HepG2 (cell line): Measurements from ENCODE around the gene SRC. TPM values are rescaled to one million over a fixed set of nuclear protein-coding genes. Genes with fewer than 3 reads are reported as not detected.

ENCODE experiments used
- ATAC-seq: fragments of 200-7000 bp; cut with Tn5 transposase; 3 replicates; pipeline ENCODE4 v1.9.1; 2020; ENCODE audit warnings: mild to moderate bottlenecking, moderate library complexity
- BruUV-seq: library from RNA; stranded (reverse); fragments of 400-500 nt; replicated peaks from 2 replicates; lab custom pipeline; 2021; lab: Mats Ljungman, UMichigan
- CTCF ChIA-PET: fragments of 300-600 bp; formaldehyde crosslinking; extraction: SDS; loops from one replicate; lab custom pipeline; 2021; ENCODE audit warnings: low total read pairs, inconsistent platforms, low intra/inter-chr PET ratio; lab: Yijun Ruan, JAX
- POLR2A ChIA-PET: fragments of 350-600 bp; sonication (Branson Sonifier 250); formaldehyde crosslinking; loops from one replicate; lab custom pipeline; 2020; ENCODE audit warnings: antibody characterized with exemption, inconsistent platforms; lab: Yijun Ruan, JAX
- DNase-seq: peaks from one replicate; pipeline ENCODE4 v3.0.0-alpha.2; 2015; ENCODE audit warnings: low spot score
- FAIRE-seq: peaks from 3 replicates; lab custom pipeline; 2011; peaks lifted over from hg19 to GRCh38; lab: Jason Lieb, UNC
- H2AFZ ChIP-seq: one replicate; pipeline ENCODE4 v1.6.1; 2011; ENCODE audit warnings: low read length, inconsistent platforms
- H3K27ac ChIP-seq: fragments of 300-600 bp; 3 replicates; pipeline ENCODE4 v1.8.0; 2011; ENCODE audit warnings: mixed run types, mild to moderate bottlenecking, mixed read lengths, low read length, inconsistent platforms; ENCODE audit not compliant: insufficient read depth; ENCODE audit errors: extremely low read length
- H3K27me3 ChIP-seq, 2 experiments: fragments of 200-600 bp in 1 of 2; 2 replicates in 1 of 2; 3 replicates in 1 of 2; pipeline versions ENCODE4 v1.6.0 to v1.8.0; 2011; ENCODE audit warnings: low read length in 2 of 2, mild to moderate bottlenecking in 2 of 2, moderate library complexity in 2 of 2, inconsistent platforms in 1 of 2; ENCODE audit not compliant: insufficient read depth in 2 of 2, control insufficient read depth in 1 of 2
- H3K36me3 ChIP-seq, 2 experiments: fragments of 200-600 bp in 1 of 2; replicated peaks in 1 of 2; 2 replicates in 1 of 2; 3 replicates in 1 of 2; pipeline versions ENCODE4 v1.5.1 to v1.8.0; 2011; ENCODE audit warnings: low read length in 2 of 2, inconsistent platforms in 1 of 2; ENCODE audit not compliant: insufficient read depth in 2 of 2, control insufficient read depth in 1 of 2
- H3K4me1 ChIP-seq: 2 replicates; pipeline ENCODE4 v1.5.1; 2012; ENCODE audit warnings: low read length, inconsistent platforms; ENCODE audit not compliant: insufficient read depth
- H3K4me2 ChIP-seq: 2 replicates; pipeline ENCODE4 v1.6.0; 2011; ENCODE audit warnings: low read depth, low read length, inconsistent platforms
- H3K4me3 ChIP-seq, 3 experiments: fragments of 200-600 bp in 1 of 3; sonication (generic), shearing (Covaris generic) in 1 of 3; replicated peaks in 1 of 3; 2 replicates each; pipeline ENCODE4 v1.5.1; 2011 to 2016; ENCODE audit warnings: low read length in 3 of 3, inconsistent platforms in 2 of 3, low read depth in 2 of 3, mild to moderate bottlenecking in 2 of 3, control low read depth in 1 of 3, mixed read lengths in 1 of 3; ENCODE audit not compliant: insufficient read depth in 1 of 3
- H3K79me2 ChIP-seq: one replicate; pipeline ENCODE4 v1.6.1; 2011; ENCODE audit warnings: low read length, inconsistent platforms; ENCODE audit not compliant: insufficient read depth
- H3K9ac ChIP-seq: 2 replicates; pipeline ENCODE4 v1.6.0; 2011; ENCODE audit warnings: mild to moderate bottlenecking, low read depth, low read length, inconsistent platforms; ENCODE audit not compliant: insufficient read depth
- H3K9me3 ChIP-seq: 2 replicates; pipeline ENCODE4 v1.5.1; 2012; ENCODE audit warnings: mild to moderate bottlenecking, low read length
- H4K20me1 ChIP-seq: 2 replicates; pipeline ENCODE4 v1.6.0; 2011; ENCODE audit warnings: inconsistent platforms, mild to moderate bottlenecking, low read length, moderate library complexity; ENCODE audit not compliant: insufficient read depth
- ARNT ChIP-seq: fragments of 450-650 bp; IDR thresholded peaks from 2 replicates; pipeline ENCODE4 v1.6.1; 2017
- CEBPB ChIP-seq: IDR thresholded peaks from 2 replicates; pipeline ENCODE4 v1.6.1; 2011; ENCODE audit warnings: low read depth, low read length, improper control_type of control experiment, borderline replicate concordance
- FIP1L1 ChIP-seq: fragments of 200-400 bp; formaldehyde crosslinking; IDR thresholded peaks from 2 replicates; pipeline ENCODE4 v1.6.1; 2018; ENCODE audit warnings: low read depth, mild to moderate bottlenecking, low read length, moderate library complexity, borderline replicate concordance; ENCODE audit not compliant: insufficient read depth
- GPN1 ChIP-seq: sonication (generic); formaldehyde crosslinking; IDR thresholded peaks from 2 replicates; pipeline ENCODE4 v1.5.1; 2020; ENCODE audit warnings: missing genetic modification reagents, borderline replicate concordance
- HDAC2 ChIP-seq: sonication (generic); formaldehyde crosslinking; IDR thresholded peaks from 2 replicates; pipeline ENCODE4 v1.4.0; 2020; ENCODE audit warnings: missing genetic modification reagents
- MAZ ChIP-seq, 2 experiments: sonication (generic) in 1 of 2; formaldehyde crosslinking in 1 of 2; IDR thresholded peaks; 2 replicates each; pipeline versions ENCODE4 v1.5.0 to v1.6.1; 2012 to 2020; ENCODE audit warnings: low read depth in 2 of 2, mild to moderate bottlenecking in 2 of 2, borderline replicate concordance in 1 of 2, improper control_type of control experiment in 1 of 2, low read length in 1 of 2, missing genetic modification reagents in 1 of 2, moderate library complexity in 1 of 2
- MEIS2 ChIP-seq: sonication (generic); formaldehyde crosslinking; IDR thresholded peaks from 2 replicates; pipeline ENCODE4 v1.9.0; 2021; ENCODE audit warnings: mild to moderate bottlenecking, missing genetic modification reagents
- SIX4 ChIP-seq: sonication (generic); formaldehyde crosslinking; IDR thresholded peaks from 2 replicates; pipeline ENCODE4 v1.4.0; 2020; ENCODE audit warnings: missing genetic modification reagents
- SMC3 ChIP-seq: IDR thresholded peaks from 2 replicates; pipeline ENCODE4 v1.6.1; 2011; ENCODE audit warnings: low read length, improper control_type of control experiment
- ZKSCAN8 ChIP-seq: IDR thresholded peaks from 2 replicates; pipeline ENCODE4 v1.6.1; 2016; ENCODE audit warnings: borderline replicate concordance, missing genetic modification reagents, missing compliant biosample characterization
- ZNF331 ChIP-seq: sonication (generic); formaldehyde crosslinking; IDR thresholded peaks from 2 replicates; pipeline ENCODE4 v1.4.0; 2020; ENCODE audit warnings: missing genetic modification reagents
- ZNF616 ChIP-seq: sonication (generic); formaldehyde crosslinking; IDR thresholded peaks from 2 replicates; pipeline ENCODE4 v1.5.0; 2020; ENCODE audit warnings: low read depth, mild to moderate bottlenecking, missing genetic modification reagents
- WGBS: methylation state at CpG from one replicate; pipeline ENCODE4 v1.1.6; 2017; ENCODE audit warnings: low lambda C conversion rate; 5-methylcytosine and 5-hydroxymethylcytosine counted together
- in situ Hi-C: cut with HindIII; loops from 2 replicates; pipeline ENCODE4 v1.10.0; 2017; ENCODE audit warnings: low pct_unique_long_range_greater_than_20kb; ENCODE audit not compliant: extremely low pct_ligation_motif_present
- intact Hi-C: fragments of 100-400 bp; cut with micrococcal nuclease; formaldehyde crosslinking; loops from one replicate; pipeline ENCODE4 v1.10.0; 2022; ENCODE audit not compliant: unreplicated experiment
- polyA plus RNA-seq, 8 experiments: library from polyadenylated mRNA; depleted of rRNA in 3 of 8; stranded (reverse) in 7 of 8; unstranded in 1 of 8; fragments of >200 nt; fragmentation: Illumina TruSeq in 4 of 8; extraction: Trizol in 4 of 8; gene quantifications; 2 replicates each; pipeline versions ENCODE4 v1.2.1 to v1.2.3, GENCODE V29; 2011 to 2016; ENCODE audit warnings: low read depth in 4 of 8, missing spikeins in 1 of 8, mixed read lengths in 1 of 8; ENCODE audit not compliant: insufficient read depth in 1 of 8
- total RNA-seq, 5 experiments: library from RNA; depleted of rRNA; stranded (reverse); fragments of >200 nt; fragmentation: Illumina TruSeq; extraction: Trizol; gene quantifications; 2 replicates each; pipeline ENCODE4 v1.2.3, GENCODE V29; 2016; ENCODE audit warnings: low read depth in 1 of 5
- TF ChIP-seq, protein P1 (sequence below): sonication (generic); formaldehyde crosslinking; IDR thresholded peaks from 2 replicates; pipeline ENCODE4 v1.5.0; 2020; ENCODE audit warnings: missing genetic modification reagents
- TF ChIP-seq, protein P2 (sequence below): sonication (generic); formaldehyde crosslinking; IDR thresholded peaks from 2 replicates; pipeline ENCODE4 v1.4.0; 2020; ENCODE audit warnings: missing genetic modification reagents, mild to moderate bottlenecking, borderline replicate concordance
- TF ChIP-seq, protein P3 (sequence below): sonication (generic); formaldehyde crosslinking; IDR thresholded peaks from 2 replicates; pipeline ENCODE4 v1.4.0; 2020; ENCODE audit warnings: missing genetic modification reagents, mild to moderate bottlenecking, borderline replicate concordance
- TF ChIP-seq, protein P4 (sequence below): sonication (generic); formaldehyde crosslinking; IDR thresholded peaks from 2 replicates; pipeline ENCODE4 v1.5.0; 2020; ENCODE audit warnings: mild to moderate bottlenecking, missing genetic modification reagents

SRC gene
- total and polyA plus RNA-seq, 2 of the 13 experiments (the other 11 are each of a cell fraction or from before 2014, with no cell fraction given), result 54.7 to 192 TPM

DNA sequence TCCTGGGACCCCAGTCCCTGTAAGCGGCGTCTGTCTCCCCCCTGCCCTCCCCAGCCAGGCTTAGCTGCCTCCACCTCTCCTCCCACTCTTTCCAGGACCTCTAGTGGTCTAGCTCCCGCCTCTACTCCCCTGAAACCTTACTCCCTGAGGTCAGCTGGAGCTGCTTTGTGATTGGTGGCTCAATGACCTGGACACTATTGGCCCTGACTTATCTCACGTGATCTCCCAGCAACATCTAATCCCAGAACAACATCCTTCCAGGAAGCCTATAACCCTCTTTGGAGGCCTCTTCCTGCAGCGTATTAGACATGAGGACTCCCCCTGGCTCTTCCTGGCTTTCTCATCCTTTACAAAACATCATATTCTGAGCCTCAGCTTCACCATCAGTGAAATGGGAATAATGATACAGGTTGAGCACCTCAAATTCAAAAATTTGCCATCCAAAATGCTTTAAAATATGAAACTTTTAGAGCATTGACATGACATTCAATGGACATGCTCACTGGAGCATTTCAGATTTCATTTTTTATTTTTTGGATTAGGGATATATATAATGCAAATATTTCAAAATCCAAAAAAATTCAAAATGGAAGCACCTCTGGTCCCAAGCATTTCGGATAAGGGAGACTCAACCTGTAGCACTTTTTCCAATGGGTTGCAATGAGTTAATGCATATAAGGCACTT, 16.3 kb upstream of the SRC start (continued):
- 0 out of 2 replicates have a peak, but pooled peaks have one; percentile 16 for TF ChIP-seq ZNF331 (CRISPR knock-in tag)
- TF ChIP-seq GPN1, result no peak
- TF ChIP-seq ARNT, result no peak
- TF ChIP-seq SIX4 (CRISPR knock-in tag), result no peak
- TF ChIP-seq ZNF616 (CRISPR knock-in tag), result no peak
- TF ChIP-seq CEBPB, result no peak
- no peak for TF ChIP-seq ZKSCAN8 (CRISPR knock-in tag)
- TF ChIP-seq FIP1L1, result no peak
- no peak for TF ChIP-seq MAZ (IDR thresholded peaks at IDR 0.05; ENCODE audit: borderline replicate concordance, low read depth, low read length)
- TF ChIP-seq MAZ (CRISPR knock-in tag; IDR thresholded peaks at IDR 0.05; ENCODE audit: low read depth), result no peak
- TF ChIP-seq, protein P1, sequence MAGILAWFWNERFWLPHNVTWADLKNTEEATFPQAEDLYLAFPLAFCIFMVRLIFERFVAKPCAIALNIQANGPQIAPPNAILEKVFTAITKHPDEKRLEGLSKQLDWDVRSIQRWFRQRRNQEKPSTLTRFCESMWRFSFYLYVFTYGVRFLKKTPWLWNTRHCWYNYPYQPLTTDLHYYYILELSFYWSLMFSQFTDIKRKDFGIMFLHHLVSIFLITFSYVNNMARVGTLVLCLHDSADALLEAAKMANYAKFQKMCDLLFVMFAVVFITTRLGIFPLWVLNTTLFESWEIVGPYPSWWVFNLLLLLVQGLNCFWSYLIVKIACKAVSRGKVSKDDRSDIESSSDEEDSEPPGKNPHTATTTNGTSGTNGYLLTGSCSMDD (CRISPR knock-in tag), result no peak

- Histone ChIP-seq H3K36me3 (no peaks in the 10 kb centered on the region), H4K20me1 (no peaks in the 10 kb centered on the region), H2AFZ (no peak overlapping the region), H3K4me1 (peaks cover 70% of the 10 kb centered on the region), H3K9me3 (no peaks in the 10 kb centered on the region), H3K4me2 (no peak overlapping the region), H3K9ac (no peak overlapping the region), H3K27ac (no peak overlapping the region), H3K4me3 (no peak overlapping the region), H3K79me2 (no peaks in the 10 kb centered on the region), H3K27me3 (no peaks in the 10 kb centered on the region)
- ChIA-PET POLR2A (interaction anchor here (0.6 to 4.0 kb wide), 4 partner anchors 15 to 41 kb away, joined by 3 to 59 read pairs (median 3); partner anchors contain the start of genes MANBAL and SRC), CTCF (no interaction called here)
- no peak for ATAC-seq
- no peak for DNase-seq
- in situ Hi-C loops (no loop called here), intact Hi-C loops (no loop called here)
- FAIRE-seq, result no peak
- no TSS peak for BruUV-seq
- 80% methylated on average over 6 of the region's 6 CpGs for WGBS
- TF ChIP-seq HDAC2 (CRISPR knock-in tag) (no peak), MEIS2 (no peak), SMC3 (no peak)
- TF ChIP-seq, protein P2, sequence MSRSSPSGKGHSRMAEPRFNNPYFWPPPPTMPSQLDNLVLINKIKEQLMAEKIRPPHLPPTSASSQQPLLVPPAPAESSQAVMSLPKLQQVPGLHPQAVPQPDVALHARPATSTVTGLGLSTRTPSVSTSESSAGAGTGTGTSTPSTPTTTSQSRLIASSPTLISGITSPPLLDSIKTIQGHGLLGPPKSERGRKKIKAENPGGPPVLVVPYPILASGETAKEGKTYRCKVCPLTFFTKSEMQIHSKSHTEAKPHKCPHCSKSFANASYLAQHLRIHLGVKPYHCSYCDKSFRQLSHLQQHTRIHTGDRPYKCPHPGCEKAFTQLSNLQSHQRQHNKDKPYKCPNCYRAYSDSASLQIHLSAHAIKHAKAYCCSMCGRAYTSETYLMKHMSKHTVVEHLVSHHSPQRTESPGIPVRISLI (CRISPR knock-in tag), result no peak
- TF ChIP-seq, protein P3, sequence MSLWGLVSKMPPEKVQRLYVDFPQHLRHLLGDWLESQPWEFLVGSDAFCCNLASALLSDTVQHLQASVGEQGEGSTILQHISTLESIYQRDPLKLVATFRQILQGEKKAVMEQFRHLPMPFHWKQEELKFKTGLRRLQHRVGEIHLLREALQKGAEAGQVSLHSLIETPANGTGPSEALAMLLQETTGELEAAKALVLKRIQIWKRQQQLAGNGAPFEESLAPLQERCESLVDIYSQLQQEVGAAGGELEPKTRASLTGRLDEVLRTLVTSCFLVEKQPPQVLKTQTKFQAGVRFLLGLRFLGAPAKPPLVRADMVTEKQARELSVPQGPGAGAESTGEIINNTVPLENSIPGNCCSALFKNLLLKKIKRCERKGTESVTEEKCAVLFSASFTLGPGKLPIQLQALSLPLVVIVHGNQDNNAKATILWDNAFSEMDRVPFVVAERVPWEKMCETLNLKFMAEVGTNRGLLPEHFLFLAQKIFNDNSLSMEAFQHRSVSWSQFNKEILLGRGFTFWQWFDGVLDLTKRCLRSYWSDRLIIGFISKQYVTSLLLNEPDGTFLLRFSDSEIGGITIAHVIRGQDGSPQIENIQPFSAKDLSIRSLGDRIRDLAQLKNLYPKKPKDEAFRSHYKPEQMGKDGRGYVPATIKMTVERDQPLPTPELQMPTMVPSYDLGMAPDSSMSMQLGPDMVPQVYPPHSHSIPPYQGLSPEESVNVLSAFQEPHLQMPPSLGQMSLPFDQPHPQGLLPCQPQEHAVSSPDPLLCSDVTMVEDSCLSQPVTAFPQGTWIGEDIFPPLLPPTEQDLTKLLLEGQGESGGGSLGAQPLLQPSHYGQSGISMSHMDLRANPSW (CRISPR knock-in tag), result no peak
- TF ChIP-seq, protein P4, sequence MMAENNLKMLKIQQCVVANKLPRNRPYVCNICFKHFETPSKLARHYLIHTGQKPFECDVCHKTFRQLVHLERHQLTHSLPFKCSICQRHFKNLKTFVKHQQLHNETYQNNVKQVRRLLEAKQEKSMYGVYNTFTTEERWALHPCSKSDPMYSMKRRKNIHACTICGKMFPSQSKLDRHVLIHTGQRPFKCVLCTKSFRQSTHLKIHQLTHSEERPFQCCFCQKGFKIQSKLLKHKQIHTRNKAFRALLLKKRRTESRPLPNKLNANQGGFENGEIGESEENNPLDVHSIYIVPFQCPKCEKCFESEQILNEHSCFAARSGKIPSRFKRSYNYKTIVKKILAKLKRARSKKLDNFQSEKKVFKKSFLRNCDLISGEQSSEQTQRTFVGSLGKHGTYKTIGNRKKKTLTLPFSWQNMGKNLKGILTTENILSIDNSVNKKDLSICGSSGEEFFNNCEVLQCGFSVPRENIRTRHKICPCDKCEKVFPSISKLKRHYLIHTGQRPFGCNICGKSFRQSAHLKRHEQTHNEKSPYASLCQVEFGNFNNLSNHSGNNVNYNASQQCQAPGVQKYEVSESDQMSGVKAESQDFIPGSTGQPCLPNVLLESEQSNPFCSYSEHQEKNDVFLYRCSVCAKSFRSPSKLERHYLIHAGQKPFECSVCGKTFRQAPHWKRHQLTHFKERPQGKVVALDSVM (CRISPR knock-in tag), result peak; percentile 89
These were observed 15.6 kb upstream of the SRC start for GRCh38 chr20:37330316-37330715.
